ENCODE measurements around the gene GOLGA3. TPM values are rescaled to one million over a fixed set of nuclear protein-coding genes. Genes with fewer than 3 reads are reported as not detected.
A peak's percentile ranks its signal among the peaks of the same experiment; 100 is the strongest.

GOLGA3 gene
- total RNA-seq, 1 donor from 2014 or later = 33.0 TPM

DNA sequence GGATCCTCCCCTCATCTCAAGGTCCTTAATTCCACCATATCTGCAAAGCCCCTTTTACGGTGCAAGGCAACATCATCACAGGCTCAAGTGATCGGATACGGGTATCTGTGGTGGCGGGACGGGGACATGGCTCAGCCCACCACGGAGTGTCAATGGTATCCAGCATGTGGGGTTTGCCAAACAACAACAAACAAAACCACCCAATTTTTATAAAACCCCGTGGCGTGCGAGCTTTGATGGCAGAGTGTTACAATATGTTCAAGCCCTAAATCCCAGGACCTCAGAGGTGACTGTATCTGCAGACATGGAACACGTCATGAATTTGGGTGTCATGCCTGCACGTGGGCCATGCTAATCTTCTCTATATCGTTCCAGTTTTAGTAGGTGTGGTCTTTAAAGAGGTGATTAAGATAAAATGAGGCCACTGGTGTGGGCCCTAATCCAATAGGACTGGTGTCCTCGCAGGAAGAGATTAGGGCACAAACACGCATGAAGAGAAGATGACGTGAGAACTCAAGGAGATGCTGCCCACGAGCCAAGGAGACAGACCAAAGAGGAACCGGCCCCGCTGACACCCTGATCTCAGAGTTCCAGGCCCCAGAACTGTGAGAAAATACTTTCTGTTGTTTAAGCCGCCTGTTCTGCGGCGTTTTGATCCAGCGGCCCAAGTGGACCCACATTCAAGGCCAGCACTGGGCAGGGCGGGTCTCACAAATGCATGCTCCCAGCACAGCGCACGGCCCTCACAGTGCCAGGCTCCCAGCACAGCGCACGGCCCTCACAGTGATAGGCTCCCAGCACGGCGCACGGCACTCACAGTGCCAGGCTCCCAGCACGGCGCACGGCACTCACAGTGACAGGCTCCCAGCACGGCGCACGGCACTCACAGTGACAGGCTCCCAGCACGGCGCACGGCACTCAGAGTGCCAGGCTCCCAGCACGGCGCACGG lies 6.7 kb upstream of the GOLGA3 start:
- TF ChIP-seq, protein P1, sequence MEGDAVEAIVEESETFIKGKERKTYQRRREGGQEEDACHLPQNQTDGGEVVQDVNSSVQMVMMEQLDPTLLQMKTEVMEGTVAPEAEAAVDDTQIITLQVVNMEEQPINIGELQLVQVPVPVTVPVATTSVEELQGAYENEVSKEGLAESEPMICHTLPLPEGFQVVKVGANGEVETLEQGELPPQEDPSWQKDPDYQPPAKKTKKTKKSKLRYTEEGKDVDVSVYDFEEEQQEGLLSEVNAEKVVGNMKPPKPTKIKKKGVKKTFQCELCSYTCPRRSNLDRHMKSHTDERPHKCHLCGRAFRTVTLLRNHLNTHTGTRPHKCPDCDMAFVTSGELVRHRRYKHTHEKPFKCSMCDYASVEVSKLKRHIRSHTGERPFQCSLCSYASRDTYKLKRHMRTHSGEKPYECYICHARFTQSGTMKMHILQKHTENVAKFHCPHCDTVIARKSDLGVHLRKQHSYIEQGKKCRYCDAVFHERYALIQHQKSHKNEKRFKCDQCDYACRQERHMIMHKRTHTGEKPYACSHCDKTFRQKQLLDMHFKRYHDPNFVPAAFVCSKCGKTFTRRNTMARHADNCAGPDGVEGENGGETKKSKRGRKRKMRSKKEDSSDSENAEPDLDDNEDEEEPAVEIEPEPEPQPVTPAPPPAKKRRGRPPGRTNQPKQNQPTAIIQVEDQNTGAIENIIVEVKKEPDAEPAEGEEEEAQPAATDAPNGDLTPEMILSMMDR (IDR thresholded peaks at IDR 0.05; ENCODE audit: borderline replicate concordance) = no peak
- intact Hi-C loops (cut with micrococcal nuclease) = no loop called here

DNA sequence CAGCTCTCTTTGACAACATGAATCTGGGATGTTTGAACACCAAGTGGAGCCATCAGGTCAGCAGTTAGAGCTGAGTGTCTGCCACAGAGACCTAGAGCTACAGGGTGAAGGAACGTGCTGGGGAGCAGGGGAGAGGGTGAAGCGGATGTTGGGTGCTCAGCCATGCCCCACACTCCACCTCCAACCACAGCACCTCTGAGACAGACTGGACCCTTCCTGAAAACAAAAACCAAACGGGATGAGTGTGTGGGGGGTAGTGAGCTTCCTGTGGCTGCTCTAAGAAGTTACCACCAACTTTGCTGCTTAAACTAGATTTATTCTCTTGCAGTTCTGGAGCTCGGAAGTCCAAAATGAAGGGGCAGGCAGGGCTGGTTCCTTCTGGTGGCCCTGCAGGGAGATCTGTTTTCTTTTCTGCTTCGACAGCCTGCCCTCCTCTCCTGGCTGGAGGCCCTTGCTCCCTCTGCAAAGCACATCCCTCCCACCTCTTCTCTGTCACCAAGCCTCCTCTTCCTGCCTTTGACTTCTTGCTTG lies 5.6 kb upstream of the GOLGA3 start:
- no peaks in the 10 kb centered on the region for H3K9me3 ChIP-seq (replicated peaks)
- H3K27ac ChIP-seq (replicated peaks) = no peak overlapping the region
- H3K4me1 ChIP-seq = peaks cover 3% of the 10 kb centered on the region
- DNase-seq = no peak
- no peak overlapping the region for H3K4me3 ChIP-seq
- H3K27me3 ChIP-seq (ENCODE audit: low read depth) = no peaks in the 10 kb centered on the region
- TF ChIP-seq, protein P1 (IDR thresholded peaks at IDR 0.05; ENCODE audit: borderline replicate concordance) = no peak
- intact Hi-C loops (cut with micrococcal nuclease) = no loop called here
- peaks cover 8% of the 10 kb centered on the region for H3K36me3 ChIP-seq

More for the DNA sequence above, 6.7 kb upstream of the GOLGA3 start:
- DNase-seq = no peak
- Histone ChIP-seq H3K27ac (replicated peaks) (no peak overlapping the region), H3K27me3 (ENCODE audit: low read depth) (no peaks in the 10 kb centered on the region), H3K36me3 (peaks cover 14% of the 10 kb centered on the region), H3K4me1 (no peaks in the 10 kb centered on the region), H3K4me3 (no peak overlapping the region), H3K9me3 (replicated peaks) (no peaks in the 10 kb centered on the region)

DNA sequence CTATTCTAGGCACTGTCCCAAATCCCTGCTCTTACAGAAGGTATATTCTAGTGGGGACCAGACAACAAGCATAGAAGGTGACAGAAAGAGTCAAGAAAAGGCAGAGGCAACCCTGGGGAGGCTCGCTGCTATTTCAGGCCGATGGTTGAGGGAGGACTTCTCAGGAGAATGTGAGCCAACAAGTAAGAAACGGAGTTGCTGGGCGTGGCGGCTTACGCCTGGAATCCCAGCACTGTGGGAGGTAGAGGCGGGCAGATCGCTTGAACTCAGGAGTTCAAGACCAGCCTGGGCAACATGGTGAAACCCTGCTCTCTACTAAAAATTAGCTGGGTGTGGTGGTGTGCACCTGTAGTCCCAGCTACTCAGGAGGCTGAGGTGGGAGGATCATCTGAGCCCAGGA lies 4.7 kb upstream of the GOLGA3 start:
- peaks cover 8% of the 10 kb centered on the region for H3K36me3 ChIP-seq
- no peaks in the 10 kb centered on the region for H3K9me3 ChIP-seq (replicated peaks)
- TF ChIP-seq, protein P1 (IDR thresholded peaks at IDR 0.05; ENCODE audit: borderline replicate concordance) = no peak
- intact Hi-C loops (cut with micrococcal nuclease) = no loop called here
- no peaks in the 10 kb centered on the region for H3K27me3 ChIP-seq (ENCODE audit: low read depth)
- no peak overlapping the region for H3K27ac ChIP-seq (replicated peaks)
- peaks cover 6% of the 10 kb centered on the region for H3K4me1 ChIP-seq
- no peak overlapping the region for H3K4me3 ChIP-seq
- DNase-seq = no peak

DNA sequence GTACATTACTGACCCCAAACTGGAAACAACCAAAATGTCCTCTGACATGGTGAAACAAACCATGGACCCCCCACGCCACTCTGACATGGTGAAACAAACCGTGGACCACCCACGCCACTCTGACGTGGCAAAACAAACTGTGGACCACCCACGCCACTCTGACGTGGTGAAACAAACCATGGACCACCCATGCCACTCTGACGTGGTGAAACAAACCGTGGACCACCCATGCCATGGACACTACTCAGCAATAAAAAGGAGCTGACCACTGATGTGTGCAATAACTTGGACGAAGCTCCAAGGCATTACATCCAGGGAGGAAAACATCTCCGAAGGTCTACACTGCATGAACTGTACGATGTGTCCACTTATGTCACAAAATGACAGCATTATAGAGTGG lies 3.1 kb upstream of the GOLGA3 start:
- DNase-seq = no peak
- TF ChIP-seq, protein P1 (IDR thresholded peaks at IDR 0.05; ENCODE audit: borderline replicate concordance) = no peak

DNA sequence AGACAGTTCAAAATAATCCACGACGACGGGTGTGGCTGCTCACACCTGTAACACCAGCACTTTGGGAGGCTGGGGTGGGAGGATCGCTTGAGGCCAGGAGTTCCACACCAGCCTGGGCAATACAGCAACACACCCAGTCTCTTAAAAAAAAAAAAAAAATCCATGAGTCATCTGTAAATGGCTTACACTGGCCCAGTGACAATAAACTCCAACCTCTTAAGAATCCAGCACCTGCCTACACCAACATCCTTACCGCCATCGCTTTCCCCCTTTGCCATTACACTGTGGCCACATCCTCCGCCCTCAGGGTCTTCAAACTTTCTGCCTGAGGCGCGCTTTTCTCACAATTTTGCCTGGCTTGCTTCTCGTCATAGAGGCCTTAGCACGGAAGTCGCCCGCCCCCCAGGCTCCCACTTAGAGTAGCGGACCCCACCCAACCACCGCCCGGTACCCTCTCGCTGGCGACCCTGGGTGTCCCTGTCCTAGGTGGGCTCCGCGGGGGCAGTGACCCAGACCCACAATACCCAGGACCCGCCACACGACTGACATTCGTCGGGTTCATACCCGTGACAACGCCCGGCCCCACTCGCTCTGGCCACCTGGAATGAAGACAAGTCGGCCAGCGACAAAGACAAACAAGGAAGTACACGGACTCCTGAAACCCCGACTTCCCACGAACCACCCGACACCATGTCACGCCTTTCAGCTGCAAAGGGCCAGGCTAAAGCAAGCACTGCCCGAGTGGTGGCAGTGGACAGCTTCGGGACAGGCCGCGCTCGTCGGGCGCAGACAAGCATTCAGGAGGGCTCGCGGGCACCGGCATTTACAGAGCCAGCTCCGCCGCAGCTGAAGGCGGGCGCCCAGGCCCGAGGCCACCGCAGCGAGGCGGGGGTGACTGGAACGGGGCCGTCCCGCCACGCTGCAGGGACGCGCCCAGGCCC lies 636 bp downstream of the GOLGA3 start:
- no peaks in the 10 kb centered on the region for H3K9me3 ChIP-seq (replicated peaks)
- peaks cover 28% of the 10 kb centered on the region for H3K36me3 ChIP-seq
- DNase-seq = no peak
- TF ChIP-seq, protein P1 (IDR thresholded peaks at IDR 0.05; ENCODE audit: borderline replicate concordance) = no peak
- intact Hi-C loops (cut with micrococcal nuclease) = no loop called here
- peaks cover 31% of the 10 kb centered on the region for H3K4me1 ChIP-seq
- peak overlapping the region; percentile 89 for H3K4me3 ChIP-seq
- H3K27ac ChIP-seq (replicated peaks) = peak overlapping the region; percentile 100
- no peaks in the 10 kb centered on the region for H3K27me3 ChIP-seq (ENCODE audit: low read depth)

More for the DNA sequence above, 3.1 kb upstream of the GOLGA3 start:
- Histone ChIP-seq H3K27ac (replicated peaks) (no peak overlapping the region), H3K9me3 (replicated peaks) (no peaks in the 10 kb centered on the region), H3K4me1 (peaks cover 22% of the 10 kb centered on the region), H3K27me3 (ENCODE audit: low read depth) (no peaks in the 10 kb centered on the region), H3K36me3 (peaks cover 15% of the 10 kb centered on the region), H3K4me3 (no peak overlapping the region)
- intact Hi-C loops (cut with micrococcal nuclease) = no loop called here
